ENCODE results near the gene KIF18B.

Gene KIF18B

GRCh38 chr17:44912763-44913544 lies 34.6 kb downstream of the KIF18B start:
- no peak overlapping the region for H2BK15ac ChIP-seq (replicated peaks; ENCODE audit: low read depth)
- H3K56ac ChIP-seq (ENCODE audit: low read length) = no peak overlapping the region
- no peak overlapping the region for H4K5ac ChIP-seq (ENCODE audit: low read length)
- no peak for DNase-seq
- no CpG with 5 or more reads among the region's 14 CpGs for WGBS (ENCODE audit: extremely low coverage, insufficient coverage, low lambda C conversion rate)
- H3K36me3 ChIP-seq (ENCODE audit: control insufficient read depth, insufficient read depth, low read length) = no peaks in the 10 kb centered on the region
- H3K4ac ChIP-seq (ENCODE audit: low read depth, low read length) = no peak overlapping the region
- H2BK5ac ChIP-seq (ENCODE audit: low read length) = no peak overlapping the region
- H4K8ac ChIP-seq (ENCODE audit: low read depth, low read length) = no peak overlapping the region
- H3K4me1 ChIP-seq (ENCODE audit: control insufficient read depth, low read depth, low read length) = no peaks in the 10 kb centered on the region
- H3K4me2 ChIP-seq (ENCODE audit: low read length) = no peak overlapping the region
- no peak overlapping the region for H3K4me3 ChIP-seq (ENCODE audit: low read length)
- H2BK120ac ChIP-seq (ENCODE audit: low read depth, low read length) = no peak overlapping the region
- no peaks in the 10 kb centered on the region for H3K79me1 ChIP-seq (ENCODE audit: low read length)
- H3K27ac ChIP-seq (ENCODE audit: low read depth, low read length) = no peak overlapping the region
- H2AK5ac ChIP-seq (ENCODE audit: low read length) = no peak overlapping the region
- H3K79me2 ChIP-seq (ENCODE audit: control insufficient read depth, insufficient read depth, low read length) = no peaks in the 10 kb centered on the region
- H3K9ac ChIP-seq (ENCODE audit: low read length) = no peak overlapping the region
- no peaks in the 10 kb centered on the region for H3K27me3 ChIP-seq (ENCODE audit: insufficient read depth, low read length, poor library complexity)
- H3K18ac ChIP-seq (ENCODE audit: low read length) = no peak overlapping the region
- H3K23ac ChIP-seq (ENCODE audit: low read length) = no peak overlapping the region

GRCh38 chr17:44911133-44912001 lies 36.2 kb downstream of the KIF18B start:
- H2BK120ac ChIP-seq (ENCODE audit: low read depth, low read length) = no peak overlapping the region
- no peak overlapping the region for H3K27ac ChIP-seq (ENCODE audit: low read depth, low read length)
- WGBS (ENCODE audit: extremely low coverage, insufficient coverage, low lambda C conversion rate) = no CpG with 5 or more reads among the region's 56 CpGs
- peak overlapping the region; percentile 71 for H3K56ac ChIP-seq (ENCODE audit: low read length)
- H2BK15ac ChIP-seq (replicated peaks; ENCODE audit: low read depth) = no peak overlapping the region
- H3K79me2 ChIP-seq (ENCODE audit: control insufficient read depth, insufficient read depth, low read length) = no peaks in the 10 kb centered on the region
- DNase-seq = peak; percentile 93
- no peak overlapping the region for H3K18ac ChIP-seq (ENCODE audit: low read length)
- no peaks in the 10 kb centered on the region for H3K36me3 ChIP-seq (ENCODE audit: control insufficient read depth, insufficient read depth, low read length)
- H4K5ac ChIP-seq (ENCODE audit: low read length) = no peak overlapping the region
- no peak overlapping the region for H2BK5ac ChIP-seq (ENCODE audit: low read length)
- H3K4me2 ChIP-seq (ENCODE audit: low read length) = peak overlapping the region; percentile 78
- no peaks in the 10 kb centered on the region for H3K27me3 ChIP-seq (ENCODE audit: insufficient read depth, low read length, poor library complexity)
- no peak overlapping the region for H3K23ac ChIP-seq (ENCODE audit: low read length)
- peak overlapping the region; percentile 26 for H3K9ac ChIP-seq (ENCODE audit: low read length)
- no peak overlapping the region for H3K4me3 ChIP-seq (ENCODE audit: low read length)
- H3K79me1 ChIP-seq (ENCODE audit: low read length) = no peaks in the 10 kb centered on the region
- no peaks in the 10 kb centered on the region for H3K4me1 ChIP-seq (ENCODE audit: control insufficient read depth, low read depth, low read length)
- no peak overlapping the region for H4K8ac ChIP-seq (ENCODE audit: low read depth, low read length)
- H2AK5ac ChIP-seq (ENCODE audit: low read length) = no peak overlapping the region
- no peak overlapping the region for H3K4ac ChIP-seq (ENCODE audit: low read depth, low read length)

GRCh38 chr17:44910231-44911106 lies 37.1 kb downstream of the KIF18B start:
- Histone ChIP-seq H2BK15ac (replicated peaks; ENCODE audit: low read depth) (no peak overlapping the region), H3K4me3 (ENCODE audit: low read length) (no peak overlapping the region), H3K23ac (ENCODE audit: low read length) (no peak overlapping the region), H3K79me2 (ENCODE audit: control insufficient read depth, insufficient read depth, low read length) (no peaks in the 10 kb centered on the region), H4K5ac (ENCODE audit: low read length) (no peak overlapping the region), H3K4ac (ENCODE audit: low read depth, low read length) (no peak overlapping the region), H3K4me1 (ENCODE audit: control insufficient read depth, low read depth, low read length) (no peaks in the 10 kb centered on the region), H3K27me3 (ENCODE audit: insufficient read depth, low read length, poor library complexity) (no peaks in the 10 kb centered on the region), H3K18ac (ENCODE audit: low read length) (no peak overlapping the region), H4K8ac (ENCODE audit: low read depth, low read length) (no peak overlapping the region), H2BK5ac (ENCODE audit: low read length) (no peak overlapping the region), H3K56ac (ENCODE audit: low read length) (no peak overlapping the region), H3K27ac (ENCODE audit: low read depth, low read length) (no peak overlapping the region), H3K9ac (ENCODE audit: low read length) (peak overlapping the region; percentile 5), H3K4me2 (ENCODE audit: low read length) (no peak overlapping the region), H3K36me3 (ENCODE audit: control insufficient read depth, insufficient read depth, low read length) (no peaks in the 10 kb centered on the region), H2BK120ac (ENCODE audit: low read depth, low read length) (no peak overlapping the region), H2AK5ac (ENCODE audit: low read length) (no peak overlapping the region), H3K79me1 (ENCODE audit: low read length) (no peaks in the 10 kb centered on the region)
- no CpG with 5 or more reads among the region's 13 CpGs for WGBS (ENCODE audit: extremely low coverage, insufficient coverage, low lambda C conversion rate)
- DNase-seq = no peak

- Histone ChIP-seq H3K56ac (ENCODE audit: low read length) (no peak overlapping the region), H3K36me3 (ENCODE audit: control insufficient read depth, insufficient read depth, low read length) (no peaks in the 10 kb centered on the region), H3K27ac (ENCODE audit: low read depth, low read length) (no peak overlapping the region), H2BK120ac (ENCODE audit: low read depth, low read length) (no peak overlapping the region), H3K4me3 (ENCODE audit: low read length) (no peak overlapping the region), H4K8ac (ENCODE audit: low read depth, low read length) (no peak overlapping the region), H3K79me2 (ENCODE audit: control insufficient read depth, insufficient read depth, low read length) (no peaks in the 10 kb centered on the region), H3K4me1 (ENCODE audit: control insufficient read depth, low read depth, low read length) (no peaks in the 10 kb centered on the region), H2BK15ac (replicated peaks; ENCODE audit: low read depth) (no peak overlapping the region), H3K4me2 (ENCODE audit: low read length) (no peak overlapping the region), H2AK5ac (ENCODE audit: low read length) (no peak overlapping the region), H3K23ac (ENCODE audit: low read length) (no peak overlapping the region), H3K27me3 (ENCODE audit: insufficient read depth, low read length, poor library complexity) (no peaks in the 10 kb centered on the region), H3K79me1 (ENCODE audit: low read length) (no peaks in the 10 kb centered on the region), H4K5ac (ENCODE audit: low read length) (no peak overlapping the region), H2BK5ac (ENCODE audit: low read length) (no peak overlapping the region), H3K18ac (ENCODE audit: low read length) (no peak overlapping the region), H3K9ac (ENCODE audit: low read length) (no peak overlapping the region), H3K4ac (ENCODE audit: low read depth, low read length) (no peak overlapping the region)
- DNase-seq = no peak
- no CpG with 5 or more reads among the region's 11 CpGs for WGBS (ENCODE audit: extremely low coverage, insufficient coverage, low lambda C conversion rate)
These were observed 37.9 kb downstream of the KIF18B start for GRCh38 chr17:44909681-44910144.

- no peak overlapping the region for H3K27ac ChIP-seq (ENCODE audit: low read depth, low read length)
- H3K4me3 ChIP-seq (ENCODE audit: low read length) = no peak overlapping the region
- no peak overlapping the region for H2BK5ac ChIP-seq (ENCODE audit: low read length)
- no peak overlapping the region for H3K9ac ChIP-seq (ENCODE audit: low read length)
- H2BK15ac ChIP-seq (replicated peaks; ENCODE audit: low read depth) = no peak overlapping the region
- no peak overlapping the region for H4K8ac ChIP-seq (ENCODE audit: low read depth, low read length)
- no peak overlapping the region for H4K5ac ChIP-seq (ENCODE audit: low read length)
- DNase-seq = no peak
- no peak overlapping the region for H2AK5ac ChIP-seq (ENCODE audit: low read length)
- H3K4me2 ChIP-seq (ENCODE audit: low read length) = no peak overlapping the region
- no peak overlapping the region for H3K56ac ChIP-seq (ENCODE audit: low read length)
- no peaks in the 10 kb centered on the region for H3K79me2 ChIP-seq (ENCODE audit: control insufficient read depth, insufficient read depth, low read length)
- H3K36me3 ChIP-seq (ENCODE audit: control insufficient read depth, insufficient read depth, low read length) = no peaks in the 10 kb centered on the region
- H3K79me1 ChIP-seq (ENCODE audit: low read length) = no peaks in the 10 kb centered on the region
- no peaks in the 10 kb centered on the region for H3K4me1 ChIP-seq (ENCODE audit: control insufficient read depth, low read depth, low read length)
- no peak overlapping the region for H2BK120ac ChIP-seq (ENCODE audit: low read depth, low read length)
- no peak overlapping the region for H3K23ac ChIP-seq (ENCODE audit: low read length)
- WGBS (ENCODE audit: extremely low coverage, insufficient coverage, low lambda C conversion rate) = no CpG with 5 or more reads among the region's 10 CpGs
- H3K18ac ChIP-seq (ENCODE audit: low read length) = no peak overlapping the region
- H3K4ac ChIP-seq (ENCODE audit: low read depth, low read length) = no peak overlapping the region
- no peaks in the 10 kb centered on the region for H3K27me3 ChIP-seq (ENCODE audit: insufficient read depth, low read length, poor library complexity)
These were observed 38.7 kb downstream of the KIF18B start for GRCh38 chr17:44908761-44909326.

Measured in mesendoderm (in vitro differentiated cells).